HG03575 (cell line): ENCODE measurements around the gene MAB21L3.

ENCODE experiments used
- ATAC-seq: cut with Tn5 transposase; IDR thresholded peaks from one replicate; pipeline ENCODE4 v1.9.1; 2021; ENCODE audit not compliant: unreplicated experiment, insufficient number of reproducible peaks, low FRiP score; ENCODE audit errors: extremely low read depth

The MAB21L3 gene

DNA sequence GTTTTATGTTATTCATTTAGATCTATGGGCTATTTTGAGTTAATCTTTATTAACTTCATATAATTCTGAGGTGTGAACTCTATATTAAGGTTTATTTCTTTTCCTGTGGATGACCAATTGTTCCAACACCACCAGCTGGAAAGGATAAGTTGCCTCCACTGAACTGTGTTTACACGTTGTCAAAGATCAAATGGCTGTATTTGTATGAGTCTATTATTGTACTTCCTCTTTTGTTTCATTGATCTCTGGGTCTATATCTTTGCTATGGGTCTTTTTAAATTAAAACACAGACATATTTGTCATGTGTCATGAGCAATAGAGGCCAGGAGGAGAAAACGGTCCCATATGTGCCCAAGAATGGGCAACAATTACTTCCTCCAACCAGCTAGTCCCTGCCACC lies 5.2 kb upstream of the MAB21L3 start:
- ATAC-seq: no peak

DNA sequence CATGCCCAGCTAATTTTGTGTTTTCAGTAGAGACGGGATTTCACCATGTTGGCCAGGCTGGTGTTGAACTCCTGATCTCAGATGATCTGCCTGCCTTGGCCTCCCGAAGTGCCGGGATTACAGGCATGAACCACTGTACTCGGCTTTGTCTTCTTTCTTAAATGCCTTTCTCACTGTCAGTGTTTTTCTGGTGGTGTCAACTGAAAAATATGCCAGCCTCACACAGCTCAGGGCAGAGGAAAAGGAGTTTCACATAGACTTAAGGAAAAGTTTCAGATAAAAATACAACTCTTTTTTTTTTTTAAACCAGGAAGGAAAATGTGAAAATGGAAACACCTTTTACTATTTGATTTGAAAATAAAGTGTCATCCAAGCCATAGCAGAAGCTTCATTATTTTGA lies 4.6 kb upstream of the MAB21L3 start:
- ATAC-seq: no peak

GRCh38 chr1:116107371-116107770 lies 3.8 kb upstream of the MAB21L3 start:
- no peak for ATAC-seq

GRCh38 chr1:116111524-116112021 lies 374 bp downstream of the MAB21L3 start:
- no peak for ATAC-seq

- no peak for ATAC-seq
Measured at GRCh38 chr1:116112388-116113140, 1.4 kb downstream of the MAB21L3 start.

DNA sequence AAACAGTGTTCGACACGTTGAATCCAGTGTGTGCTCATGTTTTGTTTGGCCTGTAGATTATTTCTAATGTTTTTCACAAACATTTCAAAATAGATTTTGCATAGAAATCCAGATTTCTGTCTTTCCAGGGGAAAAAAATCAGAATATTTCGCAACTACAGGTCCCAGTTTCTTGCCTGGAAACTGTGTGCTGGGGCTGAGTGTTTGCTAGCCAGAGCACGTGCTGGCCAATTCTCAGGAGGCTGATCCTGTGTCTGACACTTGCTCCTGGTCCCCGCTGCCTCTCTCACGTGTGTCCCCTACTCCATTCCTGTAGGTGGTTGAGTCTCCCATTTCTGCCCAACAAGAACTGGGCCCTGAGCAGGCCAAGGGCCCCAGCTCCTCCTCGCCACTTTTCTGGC lies 2.4 kb downstream of the MAB21L3 start:
- no peak for ATAC-seq

DNA sequence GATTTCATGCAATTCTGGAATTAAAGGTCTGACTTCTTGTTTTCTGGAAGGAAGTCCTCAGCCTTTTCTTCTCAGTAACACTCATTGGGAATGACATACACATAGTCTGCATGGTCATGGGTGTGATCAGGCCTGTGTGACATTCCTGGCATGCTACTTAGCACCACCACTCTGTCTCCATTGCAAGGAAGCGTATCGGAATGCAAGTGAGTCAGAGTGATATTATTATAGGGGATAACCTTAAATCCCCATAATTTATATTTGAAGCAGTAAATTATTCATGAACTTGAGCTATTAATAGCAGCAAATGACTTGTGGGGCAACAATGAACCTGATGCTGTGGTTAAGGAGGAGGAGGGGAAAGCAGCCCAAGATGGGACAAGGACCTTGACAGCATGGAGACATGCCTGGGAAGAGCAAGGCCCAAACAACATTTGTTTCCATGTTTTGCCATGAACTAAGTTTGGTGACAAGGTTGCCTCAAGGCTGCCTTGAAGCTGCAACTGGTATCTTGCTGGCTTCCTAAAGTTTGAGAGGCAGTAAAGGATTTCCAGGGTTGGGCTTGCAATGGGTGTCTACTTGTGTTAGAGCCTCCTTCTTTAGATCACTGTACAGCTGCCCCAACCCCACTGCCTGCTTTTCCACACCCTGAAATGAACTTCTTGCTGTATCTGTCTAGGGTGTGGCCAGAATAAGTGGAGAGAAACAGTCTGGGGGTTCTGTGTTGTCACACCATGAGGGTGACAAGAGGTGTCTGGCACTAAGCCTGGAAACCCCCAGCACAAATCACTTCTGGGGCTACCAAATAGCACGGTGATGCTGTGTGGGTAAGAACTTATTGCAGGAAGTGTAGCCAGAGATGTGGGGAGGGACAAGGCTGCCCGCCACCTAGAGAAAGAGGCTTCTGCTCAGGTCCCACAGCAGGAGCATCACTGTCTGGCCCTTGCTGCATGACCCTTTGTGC lies 4.6 kb downstream of the MAB21L3 start:
- no peak for ATAC-seq

DNA sequence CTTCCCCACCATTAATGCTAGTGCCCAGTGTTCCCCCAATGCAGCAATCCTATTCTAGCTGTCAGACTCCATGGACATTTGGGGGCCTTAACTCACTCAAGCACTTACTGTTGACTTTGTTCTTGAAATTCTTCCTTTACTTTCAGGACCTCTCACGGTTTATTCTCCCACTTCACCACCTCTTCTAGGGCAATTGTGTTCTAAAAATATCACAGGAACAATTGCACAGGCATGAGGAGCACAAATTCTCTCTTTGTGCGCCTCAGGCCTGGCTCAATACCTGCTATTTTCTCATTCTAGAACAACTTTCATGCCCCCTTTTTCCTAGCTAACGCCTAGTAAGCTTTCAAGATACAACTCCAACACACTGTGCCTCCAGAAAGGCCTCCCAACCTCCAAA lies 7.3 kb downstream of the MAB21L3 start:
- no peak for ATAC-seq

DNA sequence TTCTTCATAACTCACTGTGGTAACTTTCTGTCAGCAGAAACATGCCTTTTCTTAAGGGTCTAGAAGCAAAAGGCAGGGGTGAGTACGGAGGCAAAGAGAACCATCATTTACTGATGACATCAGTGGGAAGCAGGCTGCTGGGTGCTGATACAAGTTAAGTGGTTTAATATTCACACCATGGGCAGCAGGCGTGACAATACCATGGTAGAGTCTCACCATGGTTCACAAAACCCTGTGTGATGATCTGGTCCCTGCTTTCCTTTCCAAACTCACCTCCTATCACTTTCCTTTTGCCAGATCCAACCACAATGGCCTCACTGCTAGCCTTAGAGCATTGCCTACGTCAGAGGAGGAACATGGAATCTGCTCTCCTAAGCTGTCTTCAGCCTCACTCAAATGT lies 8.7 kb downstream of the MAB21L3 start:
- ATAC-seq: no peak

DNA sequence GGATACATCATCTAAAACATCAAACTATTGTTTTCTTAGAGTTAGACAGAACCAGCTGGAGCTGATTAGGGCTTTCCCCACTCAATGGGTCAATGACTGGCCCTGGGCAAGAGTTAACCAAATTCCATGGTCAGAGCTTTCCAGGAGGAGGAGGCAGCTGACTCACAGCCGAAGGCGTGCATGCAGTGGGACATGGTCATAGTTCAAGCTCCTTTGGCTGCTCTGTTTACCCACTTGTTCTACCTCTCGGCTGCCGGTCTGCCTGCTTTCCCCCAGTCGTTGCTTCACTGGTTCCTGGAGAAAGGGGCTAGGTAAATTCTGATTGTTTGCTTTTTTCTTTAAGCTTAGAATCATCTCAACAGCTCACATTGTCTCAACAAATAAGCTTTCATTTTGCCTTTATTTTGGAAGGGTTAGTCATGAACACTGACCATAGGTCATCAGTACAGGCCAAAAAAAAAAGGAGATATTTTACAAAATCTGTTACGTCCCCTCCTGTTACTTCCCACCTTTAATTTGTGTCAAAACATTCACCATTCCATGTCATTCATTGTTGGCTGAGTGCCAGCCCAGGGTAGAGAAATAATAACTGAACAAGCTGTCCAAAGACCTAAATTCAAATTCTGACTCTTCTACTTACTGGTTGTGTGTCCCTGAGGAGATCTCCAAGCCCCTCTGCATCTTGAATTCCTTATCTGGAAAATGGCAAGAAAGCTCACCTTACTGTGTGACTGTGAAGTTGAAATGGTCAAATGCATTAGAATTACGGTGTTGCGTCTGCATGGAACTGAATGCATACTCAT lies 12.0 kb downstream of the MAB21L3 start:
- ATAC-seq: no peak

DNA sequence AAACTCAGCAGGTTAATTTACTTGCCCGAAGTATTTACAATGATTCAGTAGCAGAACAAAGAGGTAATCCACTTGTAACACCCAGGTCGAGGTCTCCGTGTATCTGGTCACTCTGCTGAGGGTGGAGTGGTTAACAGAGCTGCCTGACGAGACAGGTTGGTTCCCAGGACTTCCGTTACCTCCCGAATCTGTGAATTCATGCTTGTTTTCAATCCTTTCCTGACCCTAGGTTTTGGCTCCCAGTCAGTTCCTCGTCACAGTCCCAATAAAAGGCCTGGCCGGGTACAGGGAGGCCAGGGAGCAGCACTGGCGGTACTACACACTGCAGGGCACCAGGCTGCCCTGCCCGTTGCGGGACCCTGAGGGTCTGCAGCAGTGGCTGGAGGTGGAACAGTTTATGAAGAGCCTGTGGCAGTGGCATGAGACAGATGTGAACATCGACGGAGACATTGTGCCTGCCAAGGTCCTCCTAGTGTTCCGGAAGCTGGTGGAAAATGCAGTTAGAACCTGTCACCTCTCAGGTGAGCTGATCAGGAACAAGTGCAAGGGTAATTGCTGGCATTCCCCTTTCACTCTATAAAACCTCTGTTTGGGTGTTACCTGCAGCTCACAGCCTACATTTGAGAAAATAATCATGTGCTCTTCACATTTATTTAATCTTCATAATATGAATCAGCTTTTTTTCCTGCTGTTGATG lies 12.8 kb downstream of the MAB21L3 start:
- ATAC-seq: no peak

- ATAC-seq: no peak
Measured at GRCh38 chr1:116125758-116126157, 14.6 kb downstream of the MAB21L3 start.

DNA sequence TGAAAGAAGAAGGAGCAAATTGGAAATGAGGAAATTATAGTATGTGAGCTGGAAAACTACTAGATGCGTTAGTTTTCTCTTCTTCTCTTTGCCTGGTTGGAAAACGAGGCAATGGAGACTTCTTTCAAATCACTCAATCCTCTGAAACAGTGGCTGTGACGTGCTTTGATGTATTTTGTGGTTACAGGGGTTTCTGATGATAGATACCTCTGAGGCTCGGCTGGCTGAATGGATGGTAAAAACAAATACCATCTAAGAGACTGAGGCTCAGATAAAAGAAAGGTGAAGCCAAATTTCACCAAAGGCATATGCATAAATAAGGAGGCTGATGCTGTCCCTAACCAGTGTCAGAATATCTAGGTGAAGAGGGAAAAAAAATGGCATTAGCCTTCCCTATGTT lies 15.1 kb downstream of the MAB21L3 start:
- ATAC-seq: no peak

DNA sequence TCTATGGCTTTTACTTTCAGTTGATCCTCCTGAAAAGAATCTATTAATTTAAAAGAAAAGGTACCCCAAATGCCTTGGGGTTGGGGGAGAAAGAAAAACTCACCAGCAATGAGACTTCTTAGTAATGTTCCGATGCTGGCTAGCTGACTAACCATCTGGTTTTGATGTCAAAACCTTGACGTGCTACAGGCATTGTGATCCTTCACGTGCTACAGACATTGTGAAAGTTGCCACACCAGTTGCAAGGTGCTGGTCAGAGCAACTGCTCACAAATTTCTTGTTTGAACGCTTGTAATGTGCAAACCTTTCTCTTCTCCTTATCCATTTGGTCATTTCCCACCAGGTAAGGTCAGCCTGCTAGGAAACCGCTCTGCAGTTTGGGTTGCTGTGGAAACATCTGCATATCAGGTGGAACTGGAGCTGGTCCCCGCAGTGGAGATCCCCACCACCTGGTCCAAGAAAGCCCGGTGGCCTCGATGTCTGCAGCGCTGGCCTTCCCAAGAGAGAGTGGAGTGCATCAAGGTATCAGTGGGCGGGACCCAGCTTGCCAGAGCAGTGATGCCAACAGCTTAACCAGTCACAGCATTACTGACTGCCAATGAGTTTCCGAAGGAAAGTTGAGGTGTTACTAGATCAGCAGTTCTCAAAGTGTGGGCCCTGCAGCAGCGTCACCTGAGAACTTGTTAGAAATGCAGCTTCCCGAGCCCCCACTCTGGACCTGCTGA lies 16.1 kb downstream of the MAB21L3 start:
- ATAC-seq: no peak

DNA sequence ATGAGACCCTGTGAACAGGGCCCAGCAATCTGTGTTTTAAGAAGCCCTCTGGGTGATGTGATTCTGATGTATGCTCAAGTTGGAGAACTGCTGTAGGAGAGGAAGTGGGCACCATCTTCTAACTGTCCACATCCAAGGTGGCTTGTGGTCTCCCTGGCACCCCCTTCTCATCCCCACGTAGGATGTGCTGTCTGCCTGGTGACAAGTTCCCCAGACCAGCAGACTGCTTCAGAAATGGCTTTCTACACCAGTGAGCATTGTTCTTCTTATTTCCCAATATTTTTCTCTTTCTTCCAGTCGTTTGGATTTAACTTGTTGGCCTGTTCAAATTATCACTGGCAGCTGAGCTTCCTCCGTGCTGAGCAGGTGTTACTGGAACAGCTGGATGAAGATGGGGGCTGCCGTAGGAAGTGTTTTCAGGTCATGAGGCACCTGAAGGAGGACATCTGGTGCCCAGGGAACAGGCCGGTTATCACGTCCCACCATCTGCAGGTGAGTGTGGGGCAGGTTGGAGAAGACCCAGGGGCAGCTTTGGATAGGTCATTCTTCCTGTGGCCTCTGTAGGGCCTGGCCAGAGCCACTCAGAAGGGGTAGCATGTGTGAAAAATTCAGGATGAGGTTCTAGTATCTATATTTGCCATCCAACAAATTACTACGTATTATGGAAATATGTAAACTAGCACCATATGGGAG lies 16.8 kb downstream of the MAB21L3 start:
- ATAC-seq: no peak

DNA sequence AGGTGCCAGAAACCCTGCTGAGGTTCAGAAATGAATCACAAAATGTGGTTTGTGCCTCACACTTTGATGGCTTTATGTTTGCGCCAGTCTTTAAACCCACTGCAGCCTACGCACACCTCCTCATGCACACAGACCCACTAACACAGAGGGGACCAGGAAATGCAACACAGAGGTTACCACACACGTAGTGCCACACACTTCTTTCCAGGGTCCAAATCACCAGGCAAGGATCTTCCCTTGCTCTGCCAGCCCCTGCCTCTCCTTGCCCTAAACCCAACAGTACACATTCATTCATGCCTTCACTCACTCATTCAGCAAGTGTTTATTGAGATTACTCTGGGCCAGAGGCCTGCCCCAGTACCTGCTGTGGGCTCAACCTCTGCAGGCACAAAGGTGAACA lies 17.5 kb downstream of the MAB21L3 start:
- no peak for ATAC-seq

DNA sequence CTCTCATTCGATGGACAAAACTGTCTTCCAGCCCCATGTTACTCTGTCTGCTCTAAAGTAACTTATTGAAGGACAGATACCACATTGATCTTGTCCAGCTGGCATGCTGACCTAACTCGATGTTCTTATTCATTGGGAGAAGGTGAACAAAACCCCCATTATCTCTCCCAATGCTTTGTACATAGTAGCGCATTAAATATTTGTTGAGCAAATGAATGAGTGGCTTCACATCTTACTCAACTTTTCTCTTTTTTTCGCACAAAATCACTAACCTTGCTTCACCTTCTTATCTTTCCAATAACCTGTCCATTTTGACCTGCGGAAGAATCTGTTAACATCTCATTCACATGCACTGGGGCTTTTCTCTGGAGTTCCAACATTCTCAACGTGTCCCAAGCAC lies 18.3 kb downstream of the MAB21L3 start:
- no peak for ATAC-seq

DNA sequence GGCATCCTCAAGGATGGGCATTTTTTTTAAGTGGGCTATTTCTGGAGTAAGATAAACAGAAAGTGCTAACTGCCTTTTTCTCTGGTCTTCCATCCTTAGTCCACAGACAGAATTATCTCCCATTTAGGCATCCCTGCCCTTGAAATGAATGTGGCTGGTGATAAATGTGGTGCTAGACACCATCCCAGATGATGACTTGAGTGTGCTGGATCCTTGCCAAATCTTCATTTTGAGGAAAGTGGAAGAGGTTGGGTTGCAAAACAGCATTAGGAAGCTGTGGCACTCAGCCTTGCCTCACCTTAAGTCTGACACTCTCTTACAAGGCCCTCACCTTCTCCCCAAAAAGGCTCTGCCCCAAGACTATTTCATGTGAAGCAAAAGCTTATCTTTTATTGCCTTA lies 19.2 kb downstream of the MAB21L3 start:
- ATAC-seq: no peak
